ENCODE data around the gene STEAP3. TPM values are rescaled to one million over a fixed set of nuclear protein-coding genes. Genes with fewer than 3 reads are reported as not detected.

STEAP3 gene
- total RNA-seq, 1 experiment from 2014 or later, result 32.3 TPM

- intact Hi-C loops (cut with micrococcal nuclease), result no loop called here
Measured at GRCh38 chr2:119289093-119289492, 65.5 kb downstream of the STEAP3 start.

DNA sequence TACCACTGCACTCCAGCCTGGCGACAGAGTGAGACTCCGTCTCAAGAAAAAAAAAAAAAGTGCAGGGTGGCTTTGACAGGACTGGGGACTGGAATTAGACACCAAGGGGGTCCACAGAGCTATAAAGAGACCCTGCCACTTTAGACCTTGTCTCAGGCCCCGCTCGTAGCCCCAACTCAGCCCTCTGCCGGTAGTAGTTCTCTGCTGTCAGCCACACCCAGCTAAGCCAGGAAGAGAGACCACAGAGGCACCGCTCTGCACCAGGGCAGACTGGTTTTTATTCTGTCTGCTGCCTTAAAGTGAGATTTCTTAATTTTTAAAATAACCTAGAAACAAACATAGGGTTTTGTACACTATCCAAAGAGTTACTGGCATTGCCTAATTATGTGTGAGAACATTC is 66.0 kb downstream of the STEAP3 start:
- DNase-seq (ENCODE audit: low read depth, low spot score) (no peak), ATAC-seq (no peak)
- Histone ChIP-seq H4K20me1 (ENCODE audit: insufficient read depth) (no peaks in the 10 kb centered on the region), H3K9ac (ENCODE audit: low read length) (no peak overlapping the region), H3K36me3 (ENCODE audit: control insufficient read depth in 1 of 2, insufficient read depth in 2 of 2, low read length in 2 of 2) (no peaks in the 10 kb centered on the region), H3K27ac (ENCODE audit: low read depth, low read length) (no peak overlapping the region), H3K27me3 (ENCODE audit: insufficient read depth, low read length) (no peaks in the 10 kb centered on the region), H3K4me2 (ENCODE audit: low read length) (no peak overlapping the region), H3K4me1 (ENCODE audit: control insufficient read depth in 1 of 2, insufficient read depth in 2 of 2, low read length in 2 of 2) (peaks cover 0 to 9% of the 10 kb centered on the region in 2 experiments; a peak in 1 of 4 replicates), H2AFZ (ENCODE audit: low read depth, low read length, poor library complexity, severe bottlenecking) (no peak overlapping the region), H3K9me3 (ENCODE audit: control insufficient read depth in 1 of 2, insufficient read depth in 1 of 2, low read depth in 1 of 2, low read length in 2 of 2) (no peaks in the 10 kb centered on the region), H3K4me3 (replicated peaks in 1 of 2; ENCODE audit: low read depth in 1 of 2, low read length in 2 of 2) (no peak overlapping the region), H3K79me2 (ENCODE audit: insufficient read depth, low read length) (no peaks in the 10 kb centered on the region), H3K9me2 (ENCODE audit: insufficient read depth) (no peaks in the 10 kb centered on the region)
- RAD21 ChIA-PET (ENCODE audit: low non-redundant PET in 1 of 2, low total read pairs in 2 of 2, uncharacterized antibody in 2 of 2, unreplicated experiment in 2 of 2), result no interaction called here
- no peak for TF ChIP-seq CBX3 (IDR thresholded peaks at IDR 0.05; ENCODE audit: low read depth)
- TF ChIP-seq ELF1 (IDR thresholded peaks at IDR 0.05; ENCODE audit: borderline replicate concordance, low read depth), result no peak
- no peak for TF ChIP-seq TCF7L2 (IDR thresholded peaks at IDR 0.05; ENCODE audit: borderline replicate concordance, extremely low read depth, insufficient read depth, insufficient read length)
- no peak for TF ChIP-seq POLR2AphosphoS5 (IDR thresholded peaks at IDR 0.05; ENCODE audit: low read depth, low read length)
- TF ChIP-seq YY1 (IDR thresholded peaks at IDR 0.05; ENCODE audit: extremely low read depth, insufficient replicate concordance, low read depth, low read length), result no peak
- no peak for TF ChIP-seq JUND (IDR thresholded peaks at IDR 0.05)
- no peak for TF ChIP-seq EZH2phosphoT487 (IDR thresholded peaks at IDR 0.05; ENCODE audit: borderline replicate concordance)
- no peak for TF ChIP-seq POLR2A (IDR thresholded peaks at IDR 0.05; ENCODE audit: borderline replicate concordance, extremely low read depth, insufficient read depth, insufficient read length)
- TF ChIP-seq, protein P1, sequence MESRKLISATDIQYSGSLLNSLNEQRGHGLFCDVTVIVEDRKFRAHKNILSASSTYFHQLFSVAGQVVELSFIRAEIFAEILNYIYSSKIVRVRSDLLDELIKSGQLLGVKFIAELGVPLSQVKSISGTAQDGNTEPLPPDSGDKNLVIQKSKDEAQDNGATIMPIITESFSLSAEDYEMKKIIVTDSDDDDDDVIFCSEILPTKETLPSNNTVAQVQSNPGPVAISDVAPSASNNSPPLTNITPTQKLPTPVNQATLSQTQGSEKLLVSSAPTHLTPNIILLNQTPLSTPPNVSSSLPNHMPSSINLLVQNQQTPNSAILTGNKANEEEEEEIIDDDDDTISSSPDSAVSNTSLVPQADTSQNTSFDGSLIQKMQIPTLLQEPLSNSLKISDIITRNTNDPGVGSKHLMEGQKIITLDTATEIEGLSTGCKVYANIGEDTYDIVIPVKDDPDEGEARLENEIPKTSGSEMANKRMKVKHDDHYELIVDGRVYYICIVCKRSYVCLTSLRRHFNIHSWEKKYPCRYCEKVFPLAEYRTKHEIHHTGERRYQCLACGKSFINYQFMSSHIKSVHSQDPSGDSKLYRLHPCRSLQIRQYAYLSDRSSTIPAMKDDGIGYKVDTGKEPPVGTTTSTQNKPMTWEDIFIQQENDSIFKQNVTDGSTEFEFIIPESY (IDR thresholded peaks at IDR 0.05; ENCODE audit: extremely low read depth, insufficient replicate concordance, low read length), result no peak
- TF ChIP-seq EZH2 (IDR thresholded peaks at IDR 0.05), result no peak
- no peak for TF ChIP-seq SIN3A (IDR thresholded peaks at IDR 0.05; ENCODE audit: low read depth)
- no peak for TF ChIP-seq ZNF274 (IDR thresholded peaks at IDR 0.05; ENCODE audit: low read depth, low read length)
- TF ChIP-seq, protein P2, sequence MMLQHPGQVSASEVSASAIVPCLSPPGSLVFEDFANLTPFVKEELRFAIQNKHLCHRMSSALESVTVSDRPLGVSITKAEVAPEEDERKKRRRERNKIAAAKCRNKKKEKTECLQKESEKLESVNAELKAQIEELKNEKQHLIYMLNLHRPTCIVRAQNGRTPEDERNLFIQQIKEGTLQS (IDR thresholded peaks at IDR 0.05), result no peak
- no peak for TF ChIP-seq EGR1 (IDR thresholded peaks at IDR 0.05; ENCODE audit: low read depth)
- intact Hi-C loops (cut with micrococcal nuclease), result loop anchor here (10.0 kb wide), 1 partner anchor 185 kb away; no protein-coding TSS in a partner anchor
- POLR2A ChIA-PET, result interaction anchor here (0.6 kb wide), 1 partner anchor 80 kb away, joined by 3 read pairs; no protein-coding TSS in a partner anchor
- CTCF ChIA-PET, result no interaction called here
- no TSS peak for BruUV-seq (replicated peaks)

More at GRCh38 chr2:119289093-119289492, 65.5 kb downstream of the STEAP3 start:
- no peak overlapping the region for H3K4me2 ChIP-seq (ENCODE audit: low read length)
- H3K9ac ChIP-seq (ENCODE audit: low read length), result no peak overlapping the region
- peaks cover 0 to 9% of the 10 kb centered on the region in 2 experiments; a peak in 1 of 4 replicates for H3K4me1 ChIP-seq (ENCODE audit: control insufficient read depth in 1 of 2, insufficient read depth in 2 of 2, low read length in 2 of 2)
- ChIA-PET RAD21 (ENCODE audit: low non-redundant PET in 1 of 2, low total read pairs in 2 of 2, uncharacterized antibody in 2 of 2, unreplicated experiment in 2 of 2) (no interaction called here), CTCF (no interaction called here), POLR2A (interaction anchor here (0.6 kb wide), 1 partner anchor 81 kb away, joined by 3 read pairs; no protein-coding TSS in a partner anchor)
- no peaks in the 10 kb centered on the region for H4K20me1 ChIP-seq (ENCODE audit: insufficient read depth)
- ATAC-seq (no peak), DNase-seq (ENCODE audit: low read depth, low spot score) (no peak)
- H3K27me3 ChIP-seq (ENCODE audit: insufficient read depth, low read length), result no peaks in the 10 kb centered on the region
- H3K4me3 ChIP-seq (replicated peaks in 1 of 2; ENCODE audit: low read depth in 1 of 2, low read length in 2 of 2), result no peak overlapping the region
- no peaks in the 10 kb centered on the region for H3K9me2 ChIP-seq (ENCODE audit: insufficient read depth)
- H3K36me3 ChIP-seq (ENCODE audit: control insufficient read depth in 1 of 2, insufficient read depth in 2 of 2, low read length in 2 of 2), result no peaks in the 10 kb centered on the region
- H2AFZ ChIP-seq (ENCODE audit: low read depth, low read length, poor library complexity, severe bottlenecking), result no peak overlapping the region
- H3K79me2 ChIP-seq (ENCODE audit: insufficient read depth, low read length), result no peaks in the 10 kb centered on the region
- BruUV-seq (replicated peaks), result no TSS peak
- no peak for TF ChIP-seq CEBPB (IDR thresholded peaks at IDR 0.05; ENCODE audit: low read depth)
- TF ChIP-seq YY1 (IDR thresholded peaks at IDR 0.05; ENCODE audit: extremely low read depth, insufficient replicate concordance, low read depth, low read length), result no peak
- no peak for TF ChIP-seq EZH2phosphoT487 (IDR thresholded peaks at IDR 0.05; ENCODE audit: borderline replicate concordance)
- no peak for TF ChIP-seq POLR2A (IDR thresholded peaks at IDR 0.05; ENCODE audit: borderline replicate concordance, extremely low read depth, insufficient read depth, insufficient read length)
- TF ChIP-seq EZH2 (IDR thresholded peaks at IDR 0.05), result no peak
- no peak for TF ChIP-seq JUND (IDR thresholded peaks at IDR 0.05)
- no peak for TF ChIP-seq CBX3 (IDR thresholded peaks at IDR 0.05; ENCODE audit: low read depth)
- no peak for TF ChIP-seq SP1 (IDR thresholded peaks at IDR 0.05; ENCODE audit: low read depth)
- TF ChIP-seq RAD21 (IDR thresholded peaks at IDR 0.05; ENCODE audit: low read depth), result no peak
- TF ChIP-seq, protein P2 (IDR thresholded peaks at IDR 0.05), result no peak
- no peak for TF ChIP-seq TCF7L2 (IDR thresholded peaks at IDR 0.05; ENCODE audit: borderline replicate concordance, extremely low read depth, insufficient read depth, insufficient read length)
- no peak for TF ChIP-seq MAX (IDR thresholded peaks at IDR 0.05)
- no peak overlapping the region for H3K27ac ChIP-seq (ENCODE audit: low read depth, low read length)
- H3K9me3 ChIP-seq (ENCODE audit: control insufficient read depth in 1 of 2, insufficient read depth in 1 of 2, low read depth in 1 of 2, low read length in 2 of 2), result no peaks in the 10 kb centered on the region

All from HCT116 (cell line).